HG03108 (cell line): Measurements from ENCODE around the gene ATP11A.

Experiments
- ATAC-seq: cut with Tn5 transposase; IDR thresholded peaks from one replicate; pipeline ENCODE4 v1.9.1; 2021; ENCODE audit warnings: moderate library complexity; ENCODE audit not compliant: unreplicated experiment

Gene ATP11A

DNA sequence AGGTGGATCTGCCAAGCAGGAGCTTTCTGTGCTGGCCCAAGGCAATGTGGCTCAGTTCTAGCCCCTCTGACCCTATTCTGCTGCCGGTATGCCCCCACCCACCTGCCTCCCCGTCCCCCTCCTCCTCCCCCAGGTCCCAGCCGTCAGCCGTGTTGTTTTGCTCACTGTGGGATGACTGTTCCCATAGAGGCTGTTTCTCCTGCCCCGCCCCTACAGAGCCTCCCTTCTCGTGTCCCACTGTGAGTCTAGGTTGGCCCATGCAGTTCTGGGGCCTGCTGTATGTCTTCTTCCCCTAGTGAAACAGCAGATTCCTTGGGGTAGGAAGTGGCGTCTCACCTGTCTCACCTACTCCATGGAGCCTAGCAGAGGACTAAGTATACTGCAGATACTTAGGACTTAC lies 48.8 kb downstream of the ATP11A start:
- ATAC-seq = no peak

DNA sequence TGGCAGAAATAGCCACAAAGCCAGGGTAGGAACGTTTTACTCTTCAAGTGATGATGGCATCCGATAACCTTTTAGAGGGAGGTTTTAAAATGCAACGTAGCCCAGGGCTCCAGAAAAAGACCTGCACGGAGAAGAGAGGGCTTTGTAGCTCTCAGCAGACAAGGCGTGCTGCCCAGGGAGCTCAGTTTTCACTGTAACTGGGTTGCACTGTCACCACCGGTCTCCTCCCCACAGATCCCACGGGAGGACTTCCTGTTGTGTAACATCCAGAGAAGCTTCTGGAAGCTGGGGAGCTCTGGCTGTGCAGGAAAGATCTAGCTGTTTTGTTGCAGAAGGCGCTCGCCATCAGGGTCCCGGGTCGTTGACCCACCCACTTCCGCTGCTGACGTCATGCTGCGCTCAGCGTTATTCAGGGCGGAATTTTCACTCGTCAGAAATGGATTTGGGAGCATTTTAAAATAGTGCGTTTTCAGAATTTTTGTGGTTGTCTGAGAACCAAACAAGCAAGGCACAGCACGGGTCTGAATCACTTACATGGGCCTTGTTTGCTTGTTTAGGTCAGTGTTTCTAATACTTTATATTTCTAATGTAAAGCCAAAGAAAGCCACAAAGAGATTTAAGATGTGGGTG lies 50.8 kb downstream of the ATP11A start:
- no peak for ATAC-seq

DNA sequence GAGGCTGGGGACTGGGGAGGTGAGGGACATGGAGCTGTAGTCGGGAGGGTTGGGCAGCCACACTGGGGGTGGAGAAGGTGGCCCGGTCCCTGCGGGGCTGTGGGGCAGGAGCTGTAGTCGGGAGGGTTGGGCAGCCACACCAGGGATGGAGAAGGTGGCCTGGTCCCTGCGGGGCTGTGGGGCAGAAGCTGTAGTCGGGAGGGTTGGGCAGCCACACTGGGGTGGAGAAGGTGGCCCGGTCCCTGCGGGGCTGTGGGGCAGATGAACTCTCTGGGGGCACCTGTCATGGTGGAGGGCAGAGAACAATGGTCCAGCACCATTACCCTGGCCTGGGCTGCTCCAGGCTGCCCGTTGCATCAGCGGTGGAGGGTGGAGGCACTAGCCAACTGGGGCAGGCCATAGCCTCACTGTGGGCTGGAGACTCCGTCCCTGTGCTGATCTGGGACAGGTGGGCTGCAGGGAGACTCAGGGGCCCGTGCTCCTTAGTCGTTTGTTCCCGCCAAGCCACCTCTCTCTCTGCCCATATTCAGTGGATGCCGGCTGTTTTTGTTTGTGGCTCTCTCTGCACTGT lies 51.4 kb downstream of the ATP11A start:
- no peak for ATAC-seq

DNA sequence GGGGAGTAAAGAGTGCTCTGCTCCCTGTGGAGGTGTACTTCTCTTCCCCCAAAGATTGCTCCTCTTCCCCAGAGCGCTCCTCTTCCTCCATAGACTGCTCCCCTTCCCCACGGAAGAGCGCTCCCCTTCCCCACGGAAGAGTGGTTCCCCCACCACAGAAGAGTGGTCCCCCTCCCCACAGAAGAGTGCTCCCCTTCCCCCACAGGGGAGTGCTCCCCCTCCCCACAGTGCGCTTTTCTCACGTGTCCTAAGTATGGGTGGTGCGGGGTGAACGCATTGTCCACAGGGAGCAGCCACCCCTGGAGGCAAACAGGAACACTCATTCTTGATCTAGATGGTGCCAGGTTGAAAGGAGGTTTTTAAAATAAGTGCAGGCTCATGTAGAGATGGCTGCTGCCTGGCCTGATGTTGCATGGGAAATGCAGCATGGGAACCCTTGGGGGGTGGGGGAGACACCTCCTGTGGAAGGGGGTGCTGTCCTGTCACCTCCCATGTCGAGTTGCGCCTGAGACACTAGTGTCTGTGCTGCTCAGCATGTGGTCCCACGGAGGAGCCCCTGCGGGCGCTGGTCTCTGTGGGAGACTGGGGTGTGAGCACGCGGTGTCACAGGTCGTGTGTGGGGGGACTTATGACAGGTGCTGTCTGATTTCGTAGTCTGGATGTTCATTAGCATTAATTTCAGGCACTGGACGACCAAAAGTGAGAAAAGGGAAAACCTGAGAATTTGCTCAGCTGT lies 52.2 kb downstream of the ATP11A start:
- ATAC-seq = no peak

DNA sequence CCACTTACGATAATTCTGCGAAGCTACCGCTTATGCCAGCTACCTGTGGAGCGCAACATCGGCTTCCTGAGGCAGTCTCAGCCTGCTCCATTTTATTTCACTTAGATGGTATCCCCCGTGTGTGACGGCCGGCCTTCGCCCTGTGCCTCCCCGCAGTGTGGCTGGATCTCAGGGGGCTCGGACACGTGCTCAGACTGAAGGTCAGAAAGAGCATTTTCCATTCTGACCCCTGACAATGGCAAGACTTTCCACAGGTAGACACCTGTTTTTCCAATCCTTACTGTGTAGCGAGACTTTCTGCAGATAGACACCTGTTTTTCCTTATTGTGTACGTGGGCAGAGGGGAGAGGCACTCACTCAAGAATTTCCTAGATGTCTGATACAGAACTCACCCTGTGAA lies 52.7 kb downstream of the ATP11A start:
- ATAC-seq = no peak

DNA sequence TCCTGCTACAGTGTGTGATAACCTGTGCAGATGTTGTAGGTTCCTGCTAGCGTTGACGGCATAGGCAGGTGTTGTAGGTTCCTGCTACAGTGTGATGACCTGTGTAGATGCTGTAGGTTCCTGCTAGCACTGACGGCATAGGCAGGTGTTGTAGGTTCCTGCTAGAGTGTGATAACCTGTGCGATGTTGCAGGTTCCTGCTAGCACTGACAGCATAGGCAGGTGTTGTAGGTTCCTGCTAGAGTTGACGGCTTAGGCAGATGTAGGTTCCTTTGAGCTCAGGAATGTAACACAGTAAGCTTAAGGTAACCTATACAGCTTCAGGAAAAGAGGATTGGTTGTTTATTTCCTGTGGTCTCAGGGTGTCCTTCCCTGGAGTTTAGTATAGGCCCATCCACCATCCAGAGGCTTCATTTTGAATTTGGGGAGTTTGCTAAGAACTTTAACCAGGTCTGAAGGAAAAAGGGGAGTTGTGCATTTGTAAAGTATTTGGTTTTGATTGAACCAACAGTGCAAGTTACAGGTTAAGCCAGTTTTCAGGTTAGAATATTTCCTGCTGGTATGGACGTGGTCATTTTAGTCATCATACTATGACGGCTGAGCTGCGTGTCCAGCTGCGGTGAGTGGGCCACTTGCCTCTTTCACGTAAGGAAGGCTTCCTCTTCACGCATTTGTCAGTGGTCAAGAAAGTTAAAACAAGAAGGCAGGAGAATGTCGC lies 53.8 kb downstream of the ATP11A start:
- ATAC-seq = no peak

DNA sequence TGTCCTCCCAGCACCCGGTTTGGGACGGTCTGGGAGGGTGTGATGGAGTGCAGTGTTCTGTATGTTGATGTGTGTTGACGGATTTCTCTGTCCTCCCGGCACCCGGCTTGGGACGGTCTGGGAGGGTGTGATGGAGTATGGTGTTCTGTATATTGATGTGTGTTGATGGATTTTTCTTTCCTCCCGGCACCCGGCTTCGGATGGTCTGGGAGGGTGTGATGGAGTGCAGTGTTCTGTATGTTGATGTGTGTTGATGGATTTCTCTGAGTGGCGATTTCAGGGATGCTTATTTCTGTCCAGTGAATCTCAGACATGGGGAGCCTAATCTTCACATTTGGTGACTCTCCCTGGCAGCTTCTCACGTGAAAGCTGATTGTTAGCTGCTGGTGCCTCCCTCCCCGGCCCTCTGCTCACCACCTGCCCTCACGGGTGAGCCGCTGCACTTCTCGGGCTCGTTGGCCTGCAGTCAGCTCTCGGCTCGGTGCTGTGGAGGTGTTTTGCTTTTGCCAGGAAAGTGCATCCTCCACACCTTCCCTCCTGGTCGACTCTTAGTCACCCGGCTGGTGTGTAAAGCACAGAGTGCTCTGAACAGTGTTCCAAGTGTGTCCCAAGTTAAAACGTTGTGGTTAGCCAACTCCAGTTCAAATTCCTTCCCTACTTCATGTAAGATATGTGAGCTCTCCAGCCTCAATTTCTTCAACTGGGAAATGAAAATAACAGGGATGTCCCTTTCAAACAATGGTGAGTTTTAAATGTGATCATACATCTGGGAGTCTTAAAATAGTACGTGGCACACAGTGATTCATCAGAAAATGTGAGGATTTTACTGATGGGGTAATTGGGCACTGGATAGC lies 54.6 kb downstream of the ATP11A start:
- ATAC-seq = no peak

DNA sequence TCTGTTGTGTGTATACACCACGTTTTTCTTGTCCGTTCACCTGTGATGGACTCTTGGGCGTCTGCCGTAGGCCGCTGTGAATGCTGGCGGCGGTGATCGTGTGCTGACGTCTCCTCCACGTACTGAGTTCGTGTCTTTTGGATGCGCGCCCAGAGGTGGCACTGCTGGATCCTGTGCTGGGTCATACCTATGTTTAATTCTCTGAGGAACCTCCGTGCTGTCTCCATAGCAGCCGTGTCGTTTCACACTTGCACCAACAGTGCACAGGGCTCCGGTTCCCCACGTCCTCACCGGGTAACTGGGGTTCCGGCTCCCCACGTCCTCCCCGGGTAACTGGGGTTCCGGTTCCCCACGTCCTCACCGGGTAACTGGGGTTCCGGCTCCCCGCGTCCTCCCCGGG lies 56.2 kb downstream of the ATP11A start:
- no peak for ATAC-seq

DNA sequence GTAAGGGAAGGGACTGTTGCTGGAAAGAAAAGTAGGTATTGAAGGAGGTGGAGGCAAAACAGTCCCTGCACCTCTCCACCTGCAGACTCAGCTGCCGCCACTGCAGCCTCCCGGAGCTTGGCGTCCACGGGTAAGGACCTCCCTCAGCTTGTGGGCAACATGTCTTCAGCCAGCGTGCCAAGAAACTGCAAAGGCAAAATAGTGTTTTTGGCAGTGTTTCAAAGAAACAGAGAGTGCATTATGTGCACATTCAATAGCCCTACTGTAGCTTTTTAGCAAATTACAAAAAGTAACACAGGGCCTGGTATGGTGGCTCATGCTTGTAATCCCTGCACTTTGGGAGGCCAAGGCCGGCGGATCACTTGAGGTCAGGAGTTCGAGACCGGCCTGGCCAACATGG lies 57.4 kb downstream of the ATP11A start:
- ATAC-seq = no peak

DNA sequence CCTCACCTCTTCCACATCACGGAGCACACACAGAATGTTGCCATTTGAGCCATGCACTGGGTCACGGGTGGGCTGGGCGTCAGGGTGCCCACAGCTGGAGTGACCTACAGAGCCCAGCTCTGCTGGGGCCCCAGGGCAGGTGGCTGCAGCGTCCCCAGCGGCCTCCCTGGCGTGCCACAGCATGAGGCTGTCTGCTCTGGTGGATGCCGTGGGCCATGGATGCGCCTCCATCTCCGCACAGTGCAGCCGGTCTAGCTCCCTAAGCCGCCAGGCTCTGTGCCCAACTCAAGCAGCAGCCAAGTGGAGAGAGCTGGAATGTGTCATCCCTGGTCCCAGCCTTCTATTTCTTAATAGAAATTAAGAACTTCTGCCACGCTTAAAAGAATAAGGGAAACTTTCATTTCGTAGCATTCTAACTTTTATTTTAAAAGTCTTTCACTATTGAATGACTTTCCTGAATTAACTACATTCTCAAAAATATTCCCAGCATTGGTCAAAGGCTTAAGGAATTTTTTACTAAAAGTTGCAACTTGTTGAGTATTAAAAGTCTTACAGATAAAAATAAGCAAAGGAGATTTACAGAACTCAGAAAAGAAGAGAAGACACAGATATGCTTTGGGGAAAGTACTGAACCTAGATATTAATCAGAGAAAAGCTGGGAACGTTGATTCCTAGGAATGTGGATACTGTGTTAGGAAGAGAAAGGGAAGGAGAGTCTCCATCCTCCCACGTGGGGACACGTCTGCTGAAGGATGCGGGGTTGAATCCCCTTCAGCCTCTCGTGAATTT lies 59.3 kb downstream of the ATP11A start:
- no peak for ATAC-seq

DNA sequence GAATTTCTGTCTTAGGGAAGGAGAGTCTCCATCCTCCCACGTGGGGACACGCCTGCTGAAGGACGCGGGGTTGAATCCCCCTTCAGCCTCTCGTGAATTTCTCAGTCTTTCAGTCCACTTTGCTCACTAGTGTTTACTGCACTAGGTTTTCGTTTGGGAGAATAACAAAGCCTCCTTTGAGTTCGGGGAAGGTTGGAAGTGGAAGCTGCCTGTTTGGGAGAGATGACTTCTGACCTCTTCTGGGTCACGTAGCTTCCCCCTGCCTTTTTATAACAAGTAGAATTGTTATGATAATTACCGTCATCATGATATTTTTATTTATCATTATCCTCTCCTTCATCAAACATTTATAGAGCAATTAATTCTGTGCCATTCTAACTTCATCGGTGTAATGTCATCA lies 60.7 kb downstream of the ATP11A start:
- no peak for ATAC-seq

DNA sequence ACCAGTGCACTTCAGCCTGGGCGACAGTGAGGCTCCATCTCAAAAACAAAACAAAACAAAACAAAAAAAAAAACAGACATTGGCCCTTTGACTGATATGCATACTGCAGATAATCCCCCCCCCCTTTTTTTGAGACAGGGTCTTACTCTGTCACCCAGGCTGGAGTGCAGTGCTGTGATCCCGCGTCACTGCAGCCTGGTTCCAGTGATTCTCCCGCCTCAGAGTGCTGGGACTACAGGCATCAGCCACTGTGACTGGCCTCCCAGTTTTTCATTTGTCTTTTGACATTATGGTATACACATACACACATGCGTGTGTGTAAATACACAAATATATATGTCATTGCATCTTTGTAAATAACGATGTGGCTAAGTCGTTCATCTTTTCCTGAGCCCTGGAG lies 61.8 kb downstream of the ATP11A start:
- no peak for ATAC-seq

DNA sequence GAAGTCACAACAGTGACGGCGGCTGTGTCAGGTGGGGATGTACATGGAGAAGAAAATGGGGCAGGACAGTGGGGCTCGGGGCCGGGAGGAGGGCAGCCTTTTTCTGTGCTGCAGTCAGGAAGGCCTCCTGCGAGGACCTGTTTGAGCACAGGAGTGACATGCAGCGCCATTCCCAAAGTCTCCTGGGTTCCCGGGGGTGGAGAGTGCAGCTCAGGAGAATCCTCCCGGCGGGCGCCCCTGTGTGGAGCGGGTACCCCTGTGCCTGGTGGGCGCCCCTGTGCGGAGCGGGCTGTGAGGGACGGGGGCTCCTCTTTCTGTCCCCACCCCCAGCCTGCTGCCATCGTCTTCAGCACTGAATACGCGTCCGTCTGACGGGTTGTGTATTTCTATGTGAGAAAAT lies 62.4 kb downstream of the ATP11A start:
- no peak for ATAC-seq

DNA sequence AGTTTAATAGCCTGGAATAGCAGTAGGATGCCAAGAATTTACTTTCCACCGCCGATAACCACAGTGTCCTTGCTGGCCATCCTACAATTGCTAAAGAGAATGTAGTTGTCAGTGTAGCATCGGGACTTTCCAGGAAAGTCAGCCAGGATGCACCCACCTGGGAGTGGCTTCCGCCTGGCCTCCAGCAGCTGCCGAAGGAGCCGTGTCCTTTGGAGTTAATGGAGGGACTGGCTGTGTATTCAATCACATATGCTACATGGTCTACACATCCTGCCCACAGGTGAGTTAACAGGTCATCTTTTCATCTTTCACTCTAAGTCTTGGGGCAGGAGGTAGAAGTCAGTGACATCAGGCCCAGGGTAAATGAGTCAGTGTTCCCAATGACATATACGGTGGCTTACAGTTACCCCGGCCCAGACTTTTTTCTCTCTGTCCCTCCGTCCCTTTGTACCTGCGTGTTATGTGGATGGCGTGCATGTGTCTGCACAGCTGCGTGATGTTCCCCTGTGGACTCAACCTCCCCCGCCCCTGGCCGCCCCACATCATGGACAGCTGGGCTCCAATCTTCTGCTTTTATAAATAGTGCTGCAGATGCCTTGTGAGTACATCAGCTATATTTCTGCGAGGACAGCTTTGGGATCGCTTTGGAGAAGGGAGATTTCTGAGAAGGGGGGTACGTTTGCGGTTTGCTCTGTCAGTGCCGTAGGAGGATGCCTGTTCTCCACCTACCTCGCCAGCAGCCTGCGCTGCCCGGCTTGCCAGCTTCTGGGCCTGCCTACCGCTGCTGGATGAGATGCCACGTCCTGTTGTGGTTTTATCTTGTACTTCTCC lies 63.1 kb downstream of the ATP11A start:
- ATAC-seq = no peak

DNA sequence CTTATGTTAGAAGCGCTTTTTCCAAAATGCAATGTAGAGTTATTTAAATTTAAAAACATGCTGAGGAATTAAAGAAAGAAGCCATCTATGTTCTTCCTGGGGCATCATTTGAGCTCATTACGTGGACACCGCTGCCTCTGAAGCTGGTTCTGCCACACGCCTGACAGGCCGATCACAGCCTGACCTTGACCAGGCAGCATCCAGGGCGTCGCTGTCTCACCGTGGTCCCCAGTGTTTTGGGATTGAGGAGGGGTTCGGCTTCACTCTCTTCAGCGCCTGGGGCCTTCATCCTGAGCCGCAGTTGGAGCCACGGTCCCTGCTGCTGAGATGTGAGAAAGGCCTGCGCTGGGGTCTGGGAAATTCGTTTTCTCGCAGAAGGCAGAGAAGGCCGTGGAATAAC lies 64.0 kb downstream of the ATP11A start:
- no peak for ATAC-seq

DNA sequence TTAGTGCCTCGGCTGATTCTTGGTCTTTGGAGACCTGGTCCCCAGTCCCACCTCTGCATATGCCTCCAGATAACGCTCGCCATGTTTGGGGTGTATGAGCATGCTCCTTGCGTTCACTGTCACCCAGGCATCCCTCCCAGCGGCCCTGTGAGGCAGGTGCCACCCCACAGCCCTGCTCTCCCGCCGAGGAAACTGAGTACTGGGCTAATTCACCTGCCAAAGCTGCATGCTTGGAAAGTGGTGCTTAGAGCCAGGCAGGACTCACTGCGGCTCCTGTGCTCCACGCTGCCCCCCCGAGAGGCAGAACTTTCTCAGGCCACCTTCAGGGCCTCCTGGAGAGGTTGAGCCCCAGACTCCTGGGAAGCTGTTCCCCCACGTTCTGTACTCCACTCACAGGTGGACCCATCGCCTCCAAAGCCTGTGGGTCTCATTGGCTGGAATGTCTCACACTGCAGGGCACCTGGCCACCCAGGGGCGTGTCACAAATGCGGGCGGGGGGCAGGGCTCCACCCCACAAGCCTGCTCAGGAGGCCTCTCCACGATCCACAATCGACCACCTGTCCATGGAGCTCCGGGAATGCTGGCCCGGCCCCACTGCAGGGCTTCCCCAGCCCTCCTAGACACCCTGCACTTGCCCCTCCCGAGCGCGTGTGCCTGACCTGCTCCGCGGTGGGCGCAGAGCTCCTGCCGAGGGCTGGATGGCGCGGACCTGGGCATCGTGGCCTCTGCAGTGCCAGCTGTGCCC lies 64.6 kb downstream of the ATP11A start:
- ATAC-seq = no peak

DNA sequence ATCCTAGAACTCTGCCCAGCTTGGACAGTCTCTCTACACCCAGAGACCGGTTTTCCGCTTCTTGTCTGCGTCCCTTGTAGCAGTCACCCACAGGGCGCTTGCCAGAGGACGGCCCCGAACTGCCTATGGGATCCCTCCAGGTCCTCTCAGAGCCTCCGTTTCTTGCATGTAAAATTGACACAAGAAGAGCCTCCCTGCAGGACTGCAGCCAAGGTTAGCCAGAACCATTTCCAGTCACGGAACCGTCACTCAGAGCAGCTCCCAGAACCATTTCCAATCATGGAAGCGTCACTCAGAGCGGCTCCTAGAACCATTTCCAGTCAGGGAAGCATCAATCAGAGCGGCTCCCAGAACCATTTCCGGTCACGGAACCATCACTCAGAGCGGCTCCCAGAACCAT lies 65.5 kb downstream of the ATP11A start:
- no peak for ATAC-seq

DNA sequence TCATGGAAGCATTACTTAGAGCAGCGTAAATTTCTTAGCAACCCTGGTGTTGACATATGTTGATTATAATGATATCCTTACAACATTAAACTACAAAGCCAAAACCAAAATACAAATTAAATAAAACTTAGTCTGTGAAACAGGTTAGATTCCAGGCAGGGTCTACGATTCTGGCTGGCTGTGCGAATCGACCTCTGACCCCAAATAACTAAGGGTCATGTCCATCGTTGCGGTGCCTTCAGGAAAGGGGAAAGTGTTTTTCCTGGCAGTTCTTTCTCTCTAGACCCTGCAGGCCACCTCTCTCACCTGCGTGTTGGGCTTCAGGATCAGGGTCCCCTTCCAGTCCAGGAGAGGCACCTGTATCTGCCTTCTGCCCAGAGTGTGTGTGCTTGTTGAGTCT lies 66.2 kb downstream of the ATP11A start:
- no peak for ATAC-seq

DNA sequence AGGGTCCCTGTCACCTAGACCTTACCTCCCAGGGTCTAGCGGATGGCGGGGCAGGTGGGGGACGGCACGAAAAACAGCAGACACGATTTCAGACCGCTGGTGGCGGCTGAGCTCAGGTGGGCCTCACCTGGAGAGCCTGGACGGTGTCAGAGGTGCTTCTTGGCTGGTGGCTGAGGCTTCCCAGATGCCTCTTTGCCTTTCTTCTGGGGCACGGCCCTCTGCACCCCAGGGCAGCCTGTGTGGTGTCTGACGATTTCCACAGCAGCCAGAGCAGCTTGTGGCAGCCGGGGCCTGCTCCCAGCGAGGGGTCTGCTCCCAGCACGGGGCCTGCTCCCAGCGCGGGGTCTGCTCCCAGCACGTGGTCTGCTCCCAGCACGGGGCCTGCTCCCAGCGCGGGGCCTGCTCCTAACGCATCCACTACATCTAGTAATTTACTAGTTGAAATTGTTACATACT lies 66.7 kb downstream of the ATP11A start:
- no peak for ATAC-seq
